DOHH2 (cell line): Measurements from ENCODE around the gene NPIPA1.
"Not testable (repeated sequence)": the region's sequence is repeated elsewhere in the genome, so short reads cannot be mapped to it uniquely, and the experiment has no call there.

Source experiments
- EZH2phosphoT487 ChIP-seq: fragments of 200-600 bp; sonication (generic); IDR thresholded peaks from 2 replicates; pipeline ENCODE4 v1.6.1; 2017; ENCODE audit warnings: borderline replicate concordance, mild to moderate bottlenecking, antibody characterized with exemption, low read length, moderate library complexity, mixed read lengths
- TF ChIP-seq, protein P1 (sequence below): fragments of 200-600 bp; sonication (generic); IDR thresholded peaks from one replicate; pipeline ENCODE4 v1.5.1; 2014; ENCODE audit warnings: antibody characterized with exemption, mild to moderate bottlenecking, low read depth, low read length; ENCODE audit not compliant: poor library complexity, severe bottlenecking

GRCh38 chr16:14976971-14977736 is 39.9 kb downstream of the NPIPA1 start:
- TF ChIP-seq, protein P1, sequence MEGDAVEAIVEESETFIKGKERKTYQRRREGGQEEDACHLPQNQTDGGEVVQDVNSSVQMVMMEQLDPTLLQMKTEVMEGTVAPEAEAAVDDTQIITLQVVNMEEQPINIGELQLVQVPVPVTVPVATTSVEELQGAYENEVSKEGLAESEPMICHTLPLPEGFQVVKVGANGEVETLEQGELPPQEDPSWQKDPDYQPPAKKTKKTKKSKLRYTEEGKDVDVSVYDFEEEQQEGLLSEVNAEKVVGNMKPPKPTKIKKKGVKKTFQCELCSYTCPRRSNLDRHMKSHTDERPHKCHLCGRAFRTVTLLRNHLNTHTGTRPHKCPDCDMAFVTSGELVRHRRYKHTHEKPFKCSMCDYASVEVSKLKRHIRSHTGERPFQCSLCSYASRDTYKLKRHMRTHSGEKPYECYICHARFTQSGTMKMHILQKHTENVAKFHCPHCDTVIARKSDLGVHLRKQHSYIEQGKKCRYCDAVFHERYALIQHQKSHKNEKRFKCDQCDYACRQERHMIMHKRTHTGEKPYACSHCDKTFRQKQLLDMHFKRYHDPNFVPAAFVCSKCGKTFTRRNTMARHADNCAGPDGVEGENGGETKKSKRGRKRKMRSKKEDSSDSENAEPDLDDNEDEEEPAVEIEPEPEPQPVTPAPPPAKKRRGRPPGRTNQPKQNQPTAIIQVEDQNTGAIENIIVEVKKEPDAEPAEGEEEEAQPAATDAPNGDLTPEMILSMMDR = not testable (repeated sequence)
- TF ChIP-seq EZH2phosphoT487 = not testable (repeated sequence)
